Measurements from ENCODE around the gene RGPD3.

The RGPD3 gene

DNA sequence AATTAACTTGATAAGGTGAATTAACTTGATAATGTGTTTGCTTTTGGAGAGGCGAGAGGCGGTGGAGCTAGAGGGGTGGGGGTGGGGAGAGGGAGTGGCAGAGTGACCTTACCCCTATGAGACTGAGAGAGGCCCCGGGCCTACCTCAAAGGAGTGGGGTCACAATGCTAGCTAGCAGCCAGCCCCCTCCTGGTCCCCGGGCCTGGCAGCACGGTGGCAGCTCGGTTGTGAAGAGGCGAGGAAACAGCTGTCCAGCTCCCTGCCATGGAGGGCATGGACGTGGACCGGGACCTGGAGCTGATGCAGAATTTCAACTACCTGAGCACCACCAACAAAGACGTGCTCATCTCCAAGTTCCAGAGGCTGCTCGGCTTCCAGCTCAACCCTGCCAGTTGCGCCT, 123.9 kb downstream of the RGPD3 start:
- DNase-seq (ENCODE audit: low read depth in 1 of 2, low spot score in 1 of 2): no peak
- H3K4me3 ChIP-seq (replicated peaks; ENCODE audit: insufficient read depth, low read length): no peak overlapping the region
- no peaks in the 10 kb centered on the region for H3K27me3 ChIP-seq (ENCODE audit: insufficient read depth, poor library complexity, severe bottlenecking)
- TF ChIP-seq, protein P1, sequence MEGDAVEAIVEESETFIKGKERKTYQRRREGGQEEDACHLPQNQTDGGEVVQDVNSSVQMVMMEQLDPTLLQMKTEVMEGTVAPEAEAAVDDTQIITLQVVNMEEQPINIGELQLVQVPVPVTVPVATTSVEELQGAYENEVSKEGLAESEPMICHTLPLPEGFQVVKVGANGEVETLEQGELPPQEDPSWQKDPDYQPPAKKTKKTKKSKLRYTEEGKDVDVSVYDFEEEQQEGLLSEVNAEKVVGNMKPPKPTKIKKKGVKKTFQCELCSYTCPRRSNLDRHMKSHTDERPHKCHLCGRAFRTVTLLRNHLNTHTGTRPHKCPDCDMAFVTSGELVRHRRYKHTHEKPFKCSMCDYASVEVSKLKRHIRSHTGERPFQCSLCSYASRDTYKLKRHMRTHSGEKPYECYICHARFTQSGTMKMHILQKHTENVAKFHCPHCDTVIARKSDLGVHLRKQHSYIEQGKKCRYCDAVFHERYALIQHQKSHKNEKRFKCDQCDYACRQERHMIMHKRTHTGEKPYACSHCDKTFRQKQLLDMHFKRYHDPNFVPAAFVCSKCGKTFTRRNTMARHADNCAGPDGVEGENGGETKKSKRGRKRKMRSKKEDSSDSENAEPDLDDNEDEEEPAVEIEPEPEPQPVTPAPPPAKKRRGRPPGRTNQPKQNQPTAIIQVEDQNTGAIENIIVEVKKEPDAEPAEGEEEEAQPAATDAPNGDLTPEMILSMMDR (IDR thresholded peaks at IDR 0.05; ENCODE audit: insufficient read depth, low read length): no peak
- TF ChIP-seq SPI1 (IDR thresholded peaks at IDR 0.05; ENCODE audit: borderline replicate concordance, low read depth) (no peak), POLR2AphosphoS5 (IDR thresholded peaks at IDR 0.05; ENCODE audit: low read depth) (no peak), GABPA (IDR thresholded peaks at IDR 0.05; ENCODE audit: low read depth) (no peak)
- TF ChIP-seq, protein P2, sequence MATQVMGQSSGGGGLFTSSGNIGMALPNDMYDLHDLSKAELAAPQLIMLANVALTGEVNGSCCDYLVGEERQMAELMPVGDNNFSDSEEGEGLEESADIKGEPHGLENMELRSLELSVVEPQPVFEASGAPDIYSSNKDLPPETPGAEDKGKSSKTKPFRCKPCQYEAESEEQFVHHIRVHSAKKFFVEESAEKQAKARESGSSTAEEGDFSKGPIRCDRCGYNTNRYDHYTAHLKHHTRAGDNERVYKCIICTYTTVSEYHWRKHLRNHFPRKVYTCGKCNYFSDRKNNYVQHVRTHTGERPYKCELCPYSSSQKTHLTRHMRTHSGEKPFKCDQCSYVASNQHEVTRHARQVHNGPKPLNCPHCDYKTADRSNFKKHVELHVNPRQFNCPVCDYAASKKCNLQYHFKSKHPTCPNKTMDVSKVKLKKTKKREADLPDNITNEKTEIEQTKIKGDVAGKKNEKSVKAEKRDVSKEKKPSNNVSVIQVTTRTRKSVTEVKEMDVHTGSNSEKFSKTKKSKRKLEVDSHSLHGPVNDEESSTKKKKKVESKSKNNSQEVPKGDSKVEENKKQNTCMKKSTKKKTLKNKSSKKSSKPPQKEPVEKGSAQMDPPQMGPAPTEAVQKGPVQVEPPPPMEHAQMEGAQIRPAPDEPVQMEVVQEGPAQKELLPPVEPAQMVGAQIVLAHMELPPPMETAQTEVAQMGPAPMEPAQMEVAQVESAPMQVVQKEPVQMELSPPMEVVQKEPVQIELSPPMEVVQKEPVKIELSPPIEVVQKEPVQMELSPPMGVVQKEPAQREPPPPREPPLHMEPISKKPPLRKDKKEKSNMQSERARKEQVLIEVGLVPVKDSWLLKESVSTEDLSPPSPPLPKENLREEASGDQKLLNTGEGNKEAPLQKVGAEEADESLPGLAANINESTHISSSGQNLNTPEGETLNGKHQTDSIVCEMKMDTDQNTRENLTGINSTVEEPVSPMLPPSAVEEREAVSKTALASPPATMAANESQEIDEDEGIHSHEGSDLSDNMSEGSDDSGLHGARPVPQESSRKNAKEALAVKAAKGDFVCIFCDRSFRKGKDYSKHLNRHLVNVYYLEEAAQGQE (IDR thresholded peaks at IDR 0.05; ENCODE audit: insufficient replicate concordance, low read depth): no peak
- no peak overlapping the region for H3K27ac ChIP-seq (replicated peaks)

DNA sequence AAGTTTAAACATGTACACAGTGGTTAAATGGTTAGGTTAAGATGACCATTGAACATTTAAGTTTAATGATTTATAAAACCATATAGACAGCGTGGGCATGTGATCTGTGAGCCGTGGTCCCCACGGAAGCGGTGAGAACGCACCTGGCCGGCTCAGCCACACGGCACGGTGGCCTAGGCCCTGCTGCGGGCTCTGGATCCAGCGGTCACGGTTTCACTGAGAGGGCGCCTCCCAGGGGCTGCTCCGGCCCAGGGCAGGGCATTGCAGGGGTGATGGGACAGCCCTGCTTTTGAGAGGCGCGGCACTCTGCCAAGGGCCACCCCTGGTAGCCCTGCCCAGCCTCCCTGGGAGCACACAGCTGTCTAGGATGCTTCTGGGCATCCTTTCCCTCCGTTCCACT, 124.9 kb downstream of the RGPD3 start:
- DNase-seq (ENCODE audit: low read depth in 1 of 2, low spot score in 1 of 2): no peak
- no peaks in the 10 kb centered on the region for H3K27me3 ChIP-seq (ENCODE audit: insufficient read depth, poor library complexity, severe bottlenecking)
- TF ChIP-seq GABPA (IDR thresholded peaks at IDR 0.05; ENCODE audit: low read depth) (no peak), POLR2AphosphoS5 (IDR thresholded peaks at IDR 0.05; ENCODE audit: low read depth) (no peak), SPI1 (IDR thresholded peaks at IDR 0.05; ENCODE audit: borderline replicate concordance, low read depth) (no peak)
- TF ChIP-seq, protein P1 (IDR thresholded peaks at IDR 0.05; ENCODE audit: insufficient read depth, low read length): no peak
- TF ChIP-seq, protein P2 (IDR thresholded peaks at IDR 0.05; ENCODE audit: insufficient replicate concordance, low read depth): no peak
- no peak overlapping the region for H3K4me3 ChIP-seq (replicated peaks; ENCODE audit: insufficient read depth, low read length)
- no peak overlapping the region for H3K27ac ChIP-seq (replicated peaks)

DNA sequence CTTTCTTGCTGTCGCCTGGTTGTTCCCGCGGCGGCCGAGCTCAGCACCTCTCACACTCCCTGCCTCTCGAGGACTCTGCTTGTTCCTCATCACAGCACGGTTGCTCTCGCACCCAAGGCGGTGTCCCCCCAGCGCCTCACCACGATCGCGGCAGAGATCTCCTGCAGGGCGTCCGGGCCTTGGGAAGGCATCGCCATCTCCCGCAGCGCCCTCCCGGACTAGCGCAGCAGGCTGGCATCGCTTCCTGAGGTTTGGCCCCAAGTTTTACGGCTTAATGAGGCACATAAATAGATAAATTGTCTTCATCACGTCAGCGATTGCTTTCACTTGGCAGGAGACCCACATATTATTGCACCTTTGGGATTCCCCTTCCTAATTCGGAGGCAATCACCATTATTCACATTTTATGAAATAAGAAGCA, 125.4 kb downstream of the RGPD3 start:
- H3K27me3 ChIP-seq (ENCODE audit: insufficient read depth, poor library complexity, severe bottlenecking): no peaks in the 10 kb centered on the region
- H3K27ac ChIP-seq (replicated peaks): no peak overlapping the region
- no peak for DNase-seq (ENCODE audit: low read depth in 1 of 2, low spot score in 1 of 2)
- TF ChIP-seq GABPA (IDR thresholded peaks at IDR 0.05; ENCODE audit: low read depth): no peak
- TF ChIP-seq, protein P2 (IDR thresholded peaks at IDR 0.05; ENCODE audit: insufficient replicate concordance, low read depth): no peak
- no peak for TF ChIP-seq SPI1 (IDR thresholded peaks at IDR 0.05; ENCODE audit: borderline replicate concordance, low read depth)
- TF ChIP-seq, protein P1 (IDR thresholded peaks at IDR 0.05; ENCODE audit: insufficient read depth, low read length): no peak
- no peak for TF ChIP-seq POLR2AphosphoS5 (IDR thresholded peaks at IDR 0.05; ENCODE audit: low read depth)
- no peak overlapping the region for H3K4me3 ChIP-seq (replicated peaks; ENCODE audit: insufficient read depth, low read length)

Data from HL-60 (cell line).